HepG2 (cell line): ENCODE measurements around the gene CELSR3. TPM values are rescaled to one million over a fixed set of nuclear protein-coding genes. Genes with fewer than 3 reads are reported as not detected.
A peak's percentile ranks its signal among the peaks of the same experiment; 100 is the strongest.

Experiments
- KAT7 ChIP-seq: IDR thresholded peaks from 2 replicates; pipeline ENCODE4 v1.6.1; 2018; ENCODE audit warnings: borderline replicate concordance, missing compliant biosample characterization
- KLF6 ChIP-seq: IDR thresholded peaks from 2 replicates; pipeline ENCODE4 v1.8.0; 2016; ENCODE audit warnings: missing biosample characterization, missing genetic modification reagents
- MEIS1 ChIP-seq: sonication (generic); formaldehyde crosslinking; IDR thresholded peaks from 2 replicates; pipeline ENCODE4 v1.9.0; 2021; ENCODE audit warnings: mild to moderate bottlenecking, missing genetic modification reagents, moderate library complexity, borderline replicate concordance
- NFATC3 ChIP-seq: sonication (generic); formaldehyde crosslinking; IDR thresholded peaks from 2 replicates; pipeline ENCODE4 v1.5.1; 2020; ENCODE audit warnings: mild to moderate bottlenecking, missing genetic modification reagents
- PRDM10 ChIP-seq: sonication (generic); formaldehyde crosslinking; IDR thresholded peaks from 2 replicates; pipeline ENCODE4 v1.4.0; 2020; ENCODE audit warnings: low read depth, missing genetic modification reagents
- PRMT3 ChIP-seq: sonication (generic); formaldehyde crosslinking; IDR thresholded peaks from 2 replicates; pipeline ENCODE4 v1.8.1; 2022; ENCODE audit warnings: low read depth, mild to moderate bottlenecking, moderate library complexity, missing genetic modification reagents, borderline replicate concordance
- USF2 ChIP-seq, 2 experiments: sonication (generic) in 1 of 2; formaldehyde crosslinking in 1 of 2; IDR thresholded peaks; 2 replicates each; pipeline versions ENCODE4 v1.5.1 to v1.6.1; 2011 to 2020; ENCODE audit warnings: borderline replicate concordance in 1 of 2, low read depth in 1 of 2, low read length in 1 of 2, mild to moderate bottlenecking in 1 of 2, missing genetic modification reagents in 1 of 2, moderate library complexity in 1 of 2
- ZEB1 ChIP-seq: IDR thresholded peaks from 2 replicates; pipeline ENCODE4 v1.6.1; 2012; ENCODE audit warnings: mild to moderate bottlenecking, low read depth, inconsistent platforms; ENCODE audit not compliant: insufficient replicate concordance
- ZNF337 ChIP-seq: sonication (generic); formaldehyde crosslinking; IDR thresholded peaks from 2 replicates; pipeline ENCODE4 v1.5.1; 2020; ENCODE audit warnings: missing genetic modification reagents, low read depth, mild to moderate bottlenecking, borderline replicate concordance
- ZNF674 ChIP-seq: sonication (generic); formaldehyde crosslinking; IDR thresholded peaks from 2 replicates; pipeline ENCODE4 v1.5.0; 2020; ENCODE audit warnings: low read depth, mild to moderate bottlenecking, missing genetic modification reagents
- polyA plus RNA-seq, 8 experiments: library from polyadenylated mRNA; depleted of rRNA in 3 of 8; stranded (reverse) in 7 of 8; unstranded in 1 of 8; fragments of >200 nt; fragmentation: Illumina TruSeq in 4 of 8; extraction: Trizol in 4 of 8; gene quantifications; 2 replicates each; pipeline versions ENCODE4 v1.2.1 to v1.2.3, GENCODE V29; 2011 to 2016; ENCODE audit warnings: low read depth in 4 of 8, missing spikeins in 1 of 8, mixed read lengths in 1 of 8; ENCODE audit not compliant: insufficient read depth in 1 of 8
- total RNA-seq, 5 experiments: library from RNA; depleted of rRNA; stranded (reverse); fragments of >200 nt; fragmentation: Illumina TruSeq; extraction: Trizol; gene quantifications; 2 replicates each; pipeline ENCODE4 v1.2.3, GENCODE V29; 2016; ENCODE audit warnings: low read depth in 1 of 5
- TF ChIP-seq, protein P1 (sequence below): sonication (generic); formaldehyde crosslinking; IDR thresholded peaks from 2 replicates; pipeline ENCODE4 v1.4.0; 2020; ENCODE audit warnings: mild to moderate bottlenecking, missing genetic modification reagents
- TF ChIP-seq, protein P2 (sequence below): sonication (generic); formaldehyde crosslinking; IDR thresholded peaks from 2 replicates; pipeline ENCODE4 v1.4.0; 2020; ENCODE audit warnings: missing genetic modification reagents
- TF ChIP-seq, protein P3 (sequence below): sonication (generic); formaldehyde crosslinking; IDR thresholded peaks from 2 replicates; pipeline ENCODE4 v1.4.0; 2020; ENCODE audit warnings: missing genetic modification reagents, borderline replicate concordance
- TF ChIP-seq, protein P4 (sequence below): IDR thresholded peaks from 2 replicates; pipeline ENCODE4 v1.6.1; 2016

CELSR3 gene
- total and polyA plus RNA-seq, 2 of the 13 experiments (the other 11 are each of a cell fraction or from before 2014, with no cell fraction given), result 5.4 to 6.7 TPM

- TF ChIP-seq PRDM10 (CRISPR knock-in tag) (peak; percentile 97), ZNF337 (CRISPR knock-in tag) (peak; percentile 100; the same call in 1 of the 2 replicates), ZNF674 (CRISPR knock-in tag) (peak; percentile 100), USF2 (IDR thresholded peaks at IDR 0.05; ENCODE audit: low read depth, low read length) (no peak), USF2 (CRISPR knock-in tag; IDR thresholded peaks at IDR 0.05; ENCODE audit: borderline replicate concordance) (peak; percentile 73; the same call in 1 of the 2 replicates), NFATC3 (CRISPR knock-in tag) (peak; percentile 100), KAT7 (CRISPR knock-in tag) (peak; percentile 99), ZEB1 (no peak), KLF6 (peak; percentile 100), MEIS1 (CRISPR knock-in tag) (peak; percentile 100), PRMT3 (CRISPR knock-in tag) (peak; percentile 100)
- TF ChIP-seq, protein P1, sequence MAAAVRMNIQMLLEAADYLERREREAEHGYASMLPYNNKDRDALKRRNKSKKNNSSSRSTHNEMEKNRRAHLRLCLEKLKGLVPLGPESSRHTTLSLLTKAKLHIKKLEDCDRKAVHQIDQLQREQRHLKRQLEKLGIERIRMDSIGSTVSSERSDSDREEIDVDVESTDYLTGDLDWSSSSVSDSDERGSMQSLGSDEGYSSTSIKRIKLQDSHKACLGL (CRISPR knock-in tag), result peak; percentile 100
- TF ChIP-seq, protein P2, sequence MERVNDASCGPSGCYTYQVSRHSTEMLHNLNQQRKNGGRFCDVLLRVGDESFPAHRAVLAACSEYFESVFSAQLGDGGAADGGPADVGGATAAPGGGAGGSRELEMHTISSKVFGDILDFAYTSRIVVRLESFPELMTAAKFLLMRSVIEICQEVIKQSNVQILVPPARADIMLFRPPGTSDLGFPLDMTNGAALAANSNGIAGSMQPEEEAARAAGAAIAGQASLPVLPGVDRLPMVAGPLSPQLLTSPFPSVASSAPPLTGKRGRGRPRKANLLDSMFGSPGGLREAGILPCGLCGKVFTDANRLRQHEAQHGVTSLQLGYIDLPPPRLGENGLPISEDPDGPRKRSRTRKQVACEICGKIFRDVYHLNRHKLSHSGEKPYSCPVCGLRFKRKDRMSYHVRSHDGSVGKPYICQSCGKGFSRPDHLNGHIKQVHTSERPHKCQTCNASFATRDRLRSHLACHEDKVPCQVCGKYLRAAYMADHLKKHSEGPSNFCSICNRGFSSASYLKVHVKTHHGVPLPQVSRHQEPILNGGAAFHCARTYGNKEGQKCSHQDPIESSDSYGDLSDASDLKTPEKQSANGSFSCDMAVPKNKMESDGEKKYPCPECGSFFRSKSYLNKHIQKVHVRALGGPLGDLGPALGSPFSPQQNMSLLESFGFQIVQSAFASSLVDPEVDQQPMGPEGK (CRISPR knock-in tag), result peak; percentile 97
- TF ChIP-seq, protein P3, sequence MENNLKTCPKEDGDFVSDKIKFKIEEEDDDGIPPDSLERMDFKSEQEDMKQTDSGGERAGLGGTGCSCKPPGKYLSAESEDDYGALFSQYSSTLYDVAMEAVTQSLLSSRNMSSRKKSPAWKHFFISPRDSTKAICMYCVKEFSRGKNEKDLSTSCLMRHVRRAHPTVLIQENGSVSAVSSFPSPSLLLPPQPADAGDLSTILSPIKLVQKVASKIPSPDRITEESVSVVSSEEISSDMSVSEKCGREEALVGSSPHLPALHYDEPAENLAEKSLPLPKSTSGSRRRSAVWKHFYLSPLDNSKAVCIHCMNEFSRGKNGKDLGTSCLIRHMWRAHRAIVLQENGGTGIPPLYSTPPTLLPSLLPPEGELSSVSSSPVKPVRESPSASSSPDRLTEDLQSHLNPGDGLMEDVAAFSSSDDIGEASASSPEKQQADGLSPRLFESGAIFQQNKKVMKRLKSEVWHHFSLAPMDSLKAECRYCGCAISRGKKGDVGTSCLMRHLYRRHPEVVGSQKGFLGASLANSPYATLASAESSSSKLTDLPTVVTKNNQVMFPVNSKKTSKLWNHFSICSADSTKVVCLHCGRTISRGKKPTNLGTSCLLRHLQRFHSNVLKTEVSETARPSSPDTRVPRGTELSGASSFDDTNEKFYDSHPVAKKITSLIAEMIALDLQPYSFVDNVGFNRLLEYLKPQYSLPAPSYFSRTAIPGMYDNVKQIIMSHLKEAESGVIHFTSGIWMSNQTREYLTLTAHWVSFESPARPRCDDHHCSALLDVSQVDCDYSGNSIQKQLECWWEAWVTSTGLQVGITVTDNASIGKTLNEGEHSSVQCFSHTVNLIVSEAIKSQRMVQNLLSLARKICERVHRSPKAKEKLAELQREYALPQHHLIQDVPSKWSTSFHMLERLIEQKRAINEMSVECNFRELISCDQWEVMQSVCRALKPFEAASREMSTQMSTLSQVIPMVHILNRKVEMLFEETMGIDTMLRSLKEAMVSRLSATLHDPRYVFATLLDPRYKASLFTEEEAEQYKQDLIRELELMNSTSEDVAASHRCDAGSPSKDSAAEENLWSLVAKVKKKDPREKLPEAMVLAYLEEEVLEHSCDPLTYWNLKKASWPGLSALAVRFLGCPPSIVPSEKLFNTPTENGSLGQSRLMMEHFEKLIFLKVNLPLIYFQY, result peak; percentile 100
- TF ChIP-seq, protein P4, sequence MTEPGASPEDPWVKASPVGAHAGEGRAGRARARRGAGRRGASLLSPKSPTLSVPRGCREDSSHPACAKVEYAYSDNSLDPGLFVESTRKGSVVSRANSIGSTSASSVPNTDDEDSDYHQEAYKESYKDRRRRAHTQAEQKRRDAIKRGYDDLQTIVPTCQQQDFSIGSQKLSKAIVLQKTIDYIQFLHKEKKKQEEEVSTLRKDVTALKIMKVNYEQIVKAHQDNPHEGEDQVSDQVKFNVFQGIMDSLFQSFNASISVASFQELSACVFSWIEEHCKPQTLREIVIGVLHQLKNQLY (CRISPR knock-in tag), result peak; percentile 96
Observed at GRCh38 chr3:48661501-48662144, 1.1 kb downstream of the CELSR3 start (continued).
